Naive B cell (primary cell): ENCODE measurements around the gene MMP15. TPM values are rescaled to one million over a fixed set of nuclear protein-coding genes. Genes with fewer than 3 reads are reported as not detected.

Experiments used
- ATAC-seq, 2 donors: fragments of 150-1000 bp; cut with Tn5 transposase; 2 replicates each; pipeline ENCODE4 v1.10.0; 2021; ENCODE audit warnings: low read depth in 2 of 2, mild to moderate bottlenecking in 2 of 2, moderate library complexity in 2 of 2
- DNase-seq: peaks from one replicate; pipeline ENCODE4 v3.0.0; 2022
- H3K27ac Mint-ChIP-seq, 6 donors: one replicate each; pipeline ENCODE4 v1.8.0; 2020 to 2022; ENCODE audit warnings: mild to moderate bottlenecking in 6 of 6, mixed read lengths in 6 of 6, moderate library complexity in 5 of 6, inconsistent platforms in 2 of 6
- H3K27me3 Mint-ChIP-seq, 3 donors: one replicate each; pipeline ENCODE4 v1.8.0; 2021 to 2022; ENCODE audit warnings: mixed read lengths in 3 of 3, mild to moderate bottlenecking in 1 of 3
- H3K36me3 Mint-ChIP-seq, 2 donors: one replicate each; pipeline ENCODE4 v1.8.0; 2020 to 2022; ENCODE audit warnings: mixed read lengths in 2 of 2, inconsistent platforms in 1 of 2, mild to moderate bottlenecking in 1 of 2
- H3K4me1 Mint-ChIP-seq, 3 donors: one replicate each; pipeline ENCODE4 v1.8.0; 2020 to 2022; ENCODE audit warnings: mixed read lengths in 3 of 3, inconsistent platforms in 1 of 3, mild to moderate bottlenecking in 1 of 3, moderate library complexity in 1 of 3
- H3K4me3 Mint-ChIP-seq, 8 donors: one replicate each; pipeline ENCODE4 v1.8.0; 2020 to 2022; ENCODE audit warnings: mild to moderate bottlenecking in 8 of 8, mixed read lengths in 8 of 8, moderate library complexity in 8 of 8, inconsistent platforms in 2 of 8
- H3K9me3 Mint-ChIP-seq, 7 donors: one replicate each; pipeline ENCODE4 v1.8.0; 2020 to 2022; ENCODE audit warnings: mixed read lengths in 7 of 7, mild to moderate bottlenecking in 5 of 7, inconsistent platforms in 2 of 7, moderate library complexity in 1 of 7
- polyA plus RNA-seq, 6 donors: library from polyadenylated mRNA; unstranded; fragments of 300-500 nt; fragmentation: Illumina TruSeq; gene quantifications; one replicate each; pipeline ENCODE4 v1.2.3, GENCODE V29; 2021; ENCODE audit warnings: low read depth in 6 of 6

MMP15 gene
- polyA plus RNA-seq, 6 donors from 2014 or later, result not detected

GRCh38 chr16:58016840-58017446 is 8.6 kb upstream of the MMP15 start:
- DNase-seq (no peak), ATAC-seq (no peak)
- Mint-ChIP-seq H3K4me3 (no peak overlapping the region), H3K9me3 (no peaks in the 10 kb centered on the region), H3K27ac (no peak overlapping the region), H3K27me3 (no peaks in the 10 kb centered on the region), H3K4me1 (peaks cover 6 to 13% (median 8%) of the 10 kb centered on the region in 3 donors), H3K36me3 (no peaks in the 10 kb centered on the region)

DNA sequence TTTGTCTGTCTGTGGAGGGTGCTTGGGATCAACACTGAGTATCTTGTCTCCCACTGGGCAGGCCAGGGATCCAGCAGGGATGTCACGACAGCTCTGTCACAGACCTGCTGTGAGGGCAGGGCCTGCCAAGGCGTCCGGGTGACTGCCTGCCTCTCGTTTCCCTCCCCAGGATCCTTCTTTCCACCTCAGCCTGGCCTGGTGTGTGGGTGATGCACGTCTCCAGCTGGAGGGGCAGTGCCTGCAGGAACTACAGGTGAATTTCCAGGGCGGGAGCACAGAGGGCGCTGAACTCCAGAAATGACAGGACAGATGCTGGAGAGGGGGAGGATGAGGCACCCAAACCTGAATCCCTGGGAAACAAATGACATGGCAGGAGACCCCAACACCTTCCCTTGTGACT is 6.8 kb upstream of the MMP15 start:
- Mint-ChIP-seq H3K27ac (no peak overlapping the region), H3K27me3 (peaks cover 0 to 8% (median 0%) of the 10 kb centered on the region in 3 donors), H3K4me1 (peaks cover 6 to 13% (median 8%) of the 10 kb centered on the region in 3 donors), H3K36me3 (no peaks in the 10 kb centered on the region), H3K4me3 (no peak overlapping the region), H3K9me3 (no peaks in the 10 kb centered on the region)
- DNase-seq (no peak), ATAC-seq (no peak)

GRCh38 chr16:58019866-58020538 is 5.6 kb upstream of the MMP15 start:
- peak overlapping the region in 1 of 6 donors; percentile 26 for H3K27ac Mint-ChIP-seq
- H3K4me1 Mint-ChIP-seq, result peaks cover 9 to 20% (median 14%) of the 10 kb centered on the region in 3 donors
- no peak overlapping the region for H3K4me3 Mint-ChIP-seq

GRCh38 chr16:58020628-58021521 is 4.7 kb upstream of the MMP15 start:
- H3K4me1 Mint-ChIP-seq, result peaks cover 12 to 21% (median 20%) of the 10 kb centered on the region in 3 donors
- H3K27me3 Mint-ChIP-seq, result peaks cover 5 to 24% (median 6%) of the 10 kb centered on the region in 3 donors
- peak overlapping the region in 2 of 8 donors; percentile 29 to 48 for H3K4me3 Mint-ChIP-seq
- ATAC-seq (peak; percentile 52 to 62), DNase-seq (peak; percentile 30)
- H3K36me3 Mint-ChIP-seq, result no peaks in the 10 kb centered on the region
- H3K27ac Mint-ChIP-seq, result peak overlapping the region in 4 of 6 donors; percentile 43 to 86 (median 72)
- no peaks in the 10 kb centered on the region for H3K9me3 Mint-ChIP-seq

More at GRCh38 chr16:58019866-58020538, 5.6 kb upstream of the MMP15 start:
- H3K36me3 Mint-ChIP-seq, result no peaks in the 10 kb centered on the region
- no peak for ATAC-seq
- no peaks in the 10 kb centered on the region for H3K9me3 Mint-ChIP-seq
- DNase-seq, result no peak
- H3K27me3 Mint-ChIP-seq, result peaks cover 3 to 20% (median 4%) of the 10 kb centered on the region in 3 donors

GRCh38 chr16:58021661-58022551 is 3.6 kb upstream of the MMP15 start:
- no peaks in the 10 kb centered on the region for H3K36me3 Mint-ChIP-seq
- DNase-seq, result no peak
- peaks cover 5 to 24% (median 6%) of the 10 kb centered on the region in 3 donors for H3K27me3 Mint-ChIP-seq
- peak overlapping the region in 2 of 6 donors; percentile 15 to 24 for H3K27ac Mint-ChIP-seq
- H3K4me1 Mint-ChIP-seq, result peaks cover 12 to 21% (median 20%) of the 10 kb centered on the region in 3 donors
- no peaks in the 10 kb centered on the region for H3K9me3 Mint-ChIP-seq
- no peak for ATAC-seq
- H3K4me3 Mint-ChIP-seq, result peak overlapping the region in 1 of 8 donors; percentile 53

DNA sequence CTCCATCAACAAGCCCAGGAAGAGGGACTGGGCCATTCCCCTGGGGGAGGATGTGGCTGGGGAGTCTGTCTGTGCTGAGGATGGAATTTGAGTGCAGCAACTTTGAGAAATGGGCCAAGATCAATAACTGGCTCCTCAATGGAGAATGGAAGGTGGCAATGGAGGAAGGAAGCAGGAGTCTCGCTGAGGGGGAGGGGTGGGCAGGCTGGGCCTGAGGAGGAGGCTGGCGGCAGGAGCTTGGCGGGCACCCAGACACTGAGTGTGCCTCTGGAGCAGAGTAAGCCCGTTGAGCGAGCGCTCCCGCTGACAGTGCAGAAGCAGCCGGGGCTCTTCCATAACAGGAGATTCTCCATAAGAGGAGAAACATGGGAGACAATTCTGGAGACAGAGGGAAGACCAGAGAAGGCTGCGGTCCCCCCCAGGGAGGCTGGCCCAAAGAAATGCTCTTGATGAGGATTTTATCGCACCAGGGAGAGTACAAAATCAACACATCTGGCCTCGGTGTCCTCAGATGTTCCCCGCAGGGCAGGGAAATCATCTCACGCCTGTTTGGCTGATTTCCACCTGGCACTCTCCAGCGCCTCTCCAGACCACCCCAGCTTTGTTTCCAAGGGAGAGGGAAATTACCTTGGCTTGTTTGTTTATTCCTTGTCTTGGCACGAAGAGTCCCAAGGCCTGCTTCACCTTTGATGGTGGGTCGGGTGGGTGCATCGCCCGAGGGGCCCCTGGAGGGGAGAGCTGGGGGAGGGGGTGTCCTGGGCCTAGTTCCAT is 2.8 kb upstream of the MMP15 start:
- H3K27ac Mint-ChIP-seq, result peak overlapping the region in 2 of 6 donors; percentile 24 to 70
- peaks cover 5 to 27% (median 9%) of the 10 kb centered on the region in 3 donors for H3K27me3 Mint-ChIP-seq
- peak overlapping the region in 1 of 8 donors; percentile 84 for H3K4me3 Mint-ChIP-seq
- DNase-seq, result no peak
- no peaks in the 10 kb centered on the region for H3K9me3 Mint-ChIP-seq
- H3K4me1 Mint-ChIP-seq, result peaks cover 12 to 21% (median 20%) of the 10 kb centered on the region in 3 donors
- ATAC-seq, result no peak
- no peaks in the 10 kb centered on the region for H3K36me3 Mint-ChIP-seq

DNA sequence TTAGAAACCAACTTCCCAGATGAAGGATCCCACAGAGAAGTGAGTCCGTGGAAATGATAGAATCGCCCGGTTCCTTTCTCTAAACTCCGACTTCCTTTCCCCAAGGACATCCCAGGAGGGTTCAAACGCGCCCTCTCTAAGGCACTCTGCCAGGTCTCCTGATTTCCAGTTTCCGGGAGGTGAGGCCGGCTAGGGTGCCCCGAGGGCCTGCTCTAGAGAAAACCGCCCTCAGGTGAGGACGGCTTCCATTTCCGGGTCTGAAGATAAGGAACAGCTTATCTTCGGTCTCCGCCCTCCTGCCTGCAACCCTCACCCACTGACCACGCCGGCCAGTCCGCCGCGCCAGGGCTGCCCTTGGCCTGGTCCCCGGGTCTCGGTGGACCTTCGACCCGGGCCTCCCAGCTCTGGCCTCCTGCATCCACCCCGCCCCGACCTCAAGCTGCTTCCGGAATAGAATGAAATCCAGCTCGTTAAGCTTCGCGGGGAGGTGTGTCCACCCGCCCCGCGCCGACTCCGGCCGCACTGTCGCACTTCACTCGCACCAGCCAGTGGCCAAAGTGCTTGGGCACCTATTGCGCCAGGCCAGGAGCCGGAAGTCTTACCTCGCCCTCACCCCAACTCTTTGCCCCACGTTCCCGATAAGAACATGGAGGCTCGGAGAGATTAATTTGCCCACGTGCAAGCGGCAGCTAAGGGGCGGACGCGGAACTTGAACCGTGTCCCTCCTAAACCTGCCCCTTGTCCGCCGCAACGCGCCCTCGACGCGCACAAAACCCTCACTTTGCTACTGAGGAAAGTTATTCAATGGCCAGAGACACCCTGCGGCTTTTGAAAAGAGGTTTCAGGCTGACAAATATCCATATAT is 836 bp upstream of the MMP15 start:
- Mint-ChIP-seq H3K9me3 (no peaks in the 10 kb centered on the region), H3K4me1 (peaks cover 16 to 23% (median 20%) of the 10 kb centered on the region in 3 donors), H3K4me3 (peak overlapping the region; percentile 78 to 92 (median 88)), H3K27ac (peak overlapping the region in 1 of 6 donors; percentile 13), H3K27me3 (peaks cover 12 to 46% (median 29%) of the 10 kb centered on the region in 3 donors), H3K36me3 (no peaks in the 10 kb centered on the region)
- ATAC-seq (no peak), DNase-seq (no peak)

DNA sequence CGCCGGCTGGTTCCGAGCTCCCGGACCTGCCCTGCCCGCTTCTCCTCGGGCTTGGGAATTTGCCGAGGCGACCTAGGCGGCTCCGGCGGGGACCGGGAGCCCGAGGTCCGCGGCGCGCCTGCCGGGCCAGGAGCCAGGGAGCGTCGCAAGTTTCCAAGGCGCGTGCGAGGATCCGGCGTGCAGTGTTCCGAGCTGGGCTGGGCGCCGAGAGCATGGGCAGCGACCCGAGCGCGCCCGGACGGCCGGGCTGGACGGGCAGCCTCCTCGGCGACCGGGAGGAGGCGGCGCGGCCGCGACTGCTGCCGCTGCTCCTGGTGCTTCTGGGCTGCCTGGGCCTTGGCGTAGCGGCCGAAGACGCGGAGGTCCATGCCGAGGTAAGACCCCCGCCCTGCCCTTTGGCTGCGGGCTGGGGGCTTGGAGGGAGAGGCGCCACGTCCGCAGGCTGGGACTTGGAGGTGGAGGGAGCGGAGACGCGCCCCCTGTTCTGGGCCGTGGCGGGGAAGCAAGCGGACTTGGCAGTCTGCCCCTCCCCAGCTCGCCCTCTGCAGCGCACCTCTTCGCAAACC is 668 bp downstream of the MMP15 start:
- Mint-ChIP-seq H3K4me3 (peak overlapping the region; percentile 24 to 78 (median 58)), H3K9me3 (no peaks in the 10 kb centered on the region), H3K27ac (no peak overlapping the region), H3K27me3 (peaks cover 16 to 50% (median 34%) of the 10 kb centered on the region in 3 donors), H3K36me3 (no peaks in the 10 kb centered on the region), H3K4me1 (peaks cover 10 to 11% (median 10%) of the 10 kb centered on the region in 3 donors)
- DNase-seq (no peak), ATAC-seq (peak; percentile 23 to 27)

GRCh38 chr16:58026705-58027160 is 1.2 kb downstream of the MMP15 start:
- Mint-ChIP-seq H3K4me1 (peaks cover 10 to 11% (median 10%) of the 10 kb centered on the region in 3 donors), H3K36me3 (no peaks in the 10 kb centered on the region), H3K27me3 (peaks cover 16 to 50% (median 34%) of the 10 kb centered on the region in 3 donors), H3K4me3 (peak overlapping the region; percentile 24 to 78 (median 61)), H3K9me3 (no peaks in the 10 kb centered on the region), H3K27ac (no peak overlapping the region)
- no peak for ATAC-seq
- DNase-seq, result no peak

DNA sequence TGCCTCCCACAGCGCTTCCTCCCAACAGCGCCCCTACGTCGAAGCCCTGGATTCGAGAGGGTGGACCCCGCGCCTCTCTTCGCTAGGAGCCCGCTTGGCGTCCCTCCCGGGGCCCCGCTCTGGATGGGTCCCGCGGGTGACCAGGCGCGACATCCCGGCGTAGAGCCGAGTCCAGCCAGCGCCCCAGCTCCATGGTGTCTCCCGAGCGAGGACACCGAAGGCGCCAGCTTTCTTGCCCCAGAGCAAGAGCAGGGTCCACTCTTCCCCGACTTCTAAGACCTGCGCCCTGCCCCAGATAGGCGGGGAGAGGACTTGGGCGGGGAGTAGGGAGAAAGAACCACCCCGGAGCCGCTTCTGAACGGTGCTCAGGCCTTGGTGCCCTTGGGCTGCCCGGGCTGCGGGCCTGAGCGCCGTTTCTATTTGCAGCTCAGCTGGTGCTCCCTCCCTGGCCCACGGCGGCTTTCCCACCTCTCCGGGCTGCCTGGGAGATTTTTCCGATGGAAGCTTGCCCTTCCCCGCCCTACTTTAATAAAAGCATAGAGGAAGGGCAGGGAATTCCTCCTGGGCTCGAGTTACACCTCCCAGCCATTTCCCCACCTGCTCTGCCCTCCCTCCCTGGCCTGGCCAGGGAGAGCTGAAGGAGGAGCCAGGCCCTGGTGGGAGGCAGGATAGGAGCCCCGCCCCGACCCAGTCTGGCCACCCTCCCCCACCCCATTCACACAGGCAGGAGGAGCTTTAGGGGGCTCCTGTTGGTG is 1.8 kb downstream of the MMP15 start:
- Mint-ChIP-seq H3K4me3 (peak overlapping the region in 6 of 8 donors; percentile 45 to 66 (median 61)), H3K27ac (no peak overlapping the region), H3K9me3 (no peaks in the 10 kb centered on the region), H3K27me3 (peaks cover 16 to 48% (median 34%) of the 10 kb centered on the region in 3 donors), H3K36me3 (no peaks in the 10 kb centered on the region), H3K4me1 (peaks cover 10 to 11% (median 10%) of the 10 kb centered on the region in 3 donors)
- no peak for ATAC-seq
- no peak for DNase-seq
